Stimulated activated naive CD8-positive, alpha-beta T cell treated with anti-CD3 and anti-CD28 coated beads, Interleukin-15, amount 100 ng/mL, for 72 hours (primary cell): ENCODE data around the gene SPOCD1.

ENCODE experiments used
- ATAC-seq: fragments of 150-1000 bp; cut with Tn5 transposase; 2 replicates; pipeline ENCODE4 v1.10.0; 2021; ENCODE audit warnings: mild to moderate bottlenecking, moderate library complexity
- DNase-seq, 2 donors: peaks; one replicate each; pipeline ENCODE4 v3.0.0; 2021 to 2022
- H3K27ac Mint-ChIP-seq, 2 donors: one replicate each; pipeline ENCODE4 v1.8.0; 2022; ENCODE audit warnings: mild to moderate bottlenecking in 2 of 2, mixed read lengths in 2 of 2, moderate library complexity in 2 of 2
- H3K27me3 Mint-ChIP-seq: one replicate; pipeline ENCODE4 v1.8.0; 2022; ENCODE audit warnings: mixed read lengths
- H3K4me1 Mint-ChIP-seq: one replicate; pipeline ENCODE4 v1.8.0; 2022; ENCODE audit warnings: mild to moderate bottlenecking, mixed read lengths
- H3K4me3 Mint-ChIP-seq, 2 donors: one replicate each; pipeline ENCODE4 v1.8.0; 2022; ENCODE audit warnings: mild to moderate bottlenecking in 2 of 2, mixed read lengths in 2 of 2, moderate library complexity in 1 of 2
- H3K9me3 Mint-ChIP-seq, 2 donors: one replicate each; pipeline ENCODE4 v1.8.0; 2022; ENCODE audit warnings: mixed read lengths in 2 of 2

The SPOCD1 gene

GRCh38 chr1:31778763-31779488, 36.9 kb downstream of the SPOCD1 start:
- ATAC-seq (no peak), DNase-seq (no peak)
- Mint-ChIP-seq H3K9me3 (no peaks in the 10 kb centered on the region), H3K27ac (peak overlapping the region in 1 of 2 donors; percentile 56), H3K4me3 (no peak overlapping the region), H3K27me3 (peaks cover 38% of the 10 kb centered on the region), H3K4me1 (peaks cover 11% of the 10 kb centered on the region)

GRCh38 chr1:31776516-31776915, 39.3 kb downstream of the SPOCD1 start:
- Mint-ChIP-seq H3K4me3 (no peak overlapping the region), H3K4me1 (peaks cover 35% of the 10 kb centered on the region), H3K27me3 (peaks cover 60% of the 10 kb centered on the region), H3K27ac (no peak overlapping the region), H3K9me3 (no peaks in the 10 kb centered on the region)
- DNase-seq (no peak), ATAC-seq (no peak)

GRCh38 chr1:31776032-31776431, 39.8 kb downstream of the SPOCD1 start:
- no peaks in the 10 kb centered on the region for H3K9me3 Mint-ChIP-seq
- H3K4me3 Mint-ChIP-seq = no peak overlapping the region
- H3K27me3 Mint-ChIP-seq = peaks cover 64% of the 10 kb centered on the region
- H3K4me1 Mint-ChIP-seq = peaks cover 40% of the 10 kb centered on the region
- no peak overlapping the region for H3K27ac Mint-ChIP-seq
- no peak for DNase-seq
- no peak for ATAC-seq

GRCh38 chr1:31775210-31775999, 40.4 kb downstream of the SPOCD1 start:
- peaks cover 41% of the 10 kb centered on the region for H3K4me1 Mint-ChIP-seq
- H3K4me3 Mint-ChIP-seq = no peak overlapping the region

GRCh38 chr1:31774495-31774894, 41.3 kb downstream of the SPOCD1 start:
- H3K27ac Mint-ChIP-seq = no peak overlapping the region
- H3K27me3 Mint-ChIP-seq = peaks cover 69% of the 10 kb centered on the region
- H3K4me1 Mint-ChIP-seq = peaks cover 48% of the 10 kb centered on the region
- ATAC-seq (no peak), DNase-seq (no peak)
- H3K4me3 Mint-ChIP-seq = no peak overlapping the region
- H3K9me3 Mint-ChIP-seq = no peaks in the 10 kb centered on the region

More at GRCh38 chr1:31775210-31775999, 40.4 kb downstream of the SPOCD1 start:
- DNase-seq (no peak), ATAC-seq (no peak)
- no peaks in the 10 kb centered on the region for H3K9me3 Mint-ChIP-seq
- peaks cover 69% of the 10 kb centered on the region for H3K27me3 Mint-ChIP-seq
- no peak overlapping the region for H3K27ac Mint-ChIP-seq

GRCh38 chr1:31773861-31774260, 42.0 kb downstream of the SPOCD1 start:
- H3K4me1 Mint-ChIP-seq = peaks cover 55% of the 10 kb centered on the region
- H3K27me3 Mint-ChIP-seq = peaks cover 69% of the 10 kb centered on the region
- H3K9me3 Mint-ChIP-seq = no peaks in the 10 kb centered on the region
- ATAC-seq (no peak), DNase-seq (no peak)
- no peak overlapping the region for H3K4me3 Mint-ChIP-seq
- no peak overlapping the region for H3K27ac Mint-ChIP-seq

- Mint-ChIP-seq H3K4me1 (peaks cover 55% of the 10 kb centered on the region), H3K9me3 (no peaks in the 10 kb centered on the region), H3K4me3 (peak overlapping the region; percentile 78 to 84), H3K27ac (no peak overlapping the region), H3K27me3 (peaks cover 65% of the 10 kb centered on the region)
- DNase-seq (no peak), ATAC-seq (peak; percentile 47)
Observed at GRCh38 chr1:31772669-31773248, 43.1 kb downstream of the SPOCD1 start.

- Mint-ChIP-seq H3K27ac (no peak overlapping the region), H3K4me1 (peaks cover 55% of the 10 kb centered on the region), H3K27me3 (peaks cover 59% of the 10 kb centered on the region), H3K9me3 (no peaks in the 10 kb centered on the region), H3K4me3 (peak overlapping the region; percentile 78 to 84)
- peak; percentile 34 to 39 for DNase-seq
- peak; percentile 81 for ATAC-seq
Observed at GRCh38 chr1:31771891-31772668, 43.7 kb downstream of the SPOCD1 start.

GRCh38 chr1:31769720-31770390, 46.0 kb downstream of the SPOCD1 start:
- Mint-ChIP-seq H3K4me1 (peaks cover 59% of the 10 kb centered on the region), H3K27ac (no peak overlapping the region), H3K27me3 (peaks cover 45% of the 10 kb centered on the region), H3K9me3 (no peaks in the 10 kb centered on the region), H3K4me3 (no peak overlapping the region)
- no peak for DNase-seq
- no peak for ATAC-seq

- Mint-ChIP-seq H3K4me3 (no peak overlapping the region), H3K9me3 (no peaks in the 10 kb centered on the region), H3K27ac (no peak overlapping the region), H3K27me3 (peaks cover 43% of the 10 kb centered on the region), H3K4me1 (peaks cover 60% of the 10 kb centered on the region)
- DNase-seq (no peak), ATAC-seq (no peak)
Observed at GRCh38 chr1:31768939-31769704, 46.7 kb downstream of the SPOCD1 start.

GRCh38 chr1:31768407-31768907, 47.4 kb downstream of the SPOCD1 start:
- no peak overlapping the region for H3K27ac Mint-ChIP-seq

GRCh38 chr1:31767225-31767624, 48.6 kb downstream of the SPOCD1 start:
- Mint-ChIP-seq H3K27ac (no peak overlapping the region), H3K4me3 (no peak overlapping the region), H3K4me1 (peaks cover 55% of the 10 kb centered on the region), H3K27me3 (peaks cover 39% of the 10 kb centered on the region), H3K9me3 (no peaks in the 10 kb centered on the region)
- ATAC-seq (no peak), DNase-seq (no peak)

More at GRCh38 chr1:31768407-31768907, 47.4 kb downstream of the SPOCD1 start:
- Mint-ChIP-seq H3K9me3 (no peaks in the 10 kb centered on the region), H3K4me3 (no peak overlapping the region), H3K4me1 (peaks cover 55% of the 10 kb centered on the region), H3K27me3 (peaks cover 39% of the 10 kb centered on the region)
- DNase-seq (no peak), ATAC-seq (no peak)

GRCh38 chr1:31765516-31765915, 50.3 kb downstream of the SPOCD1 start:
- H3K4me3 Mint-ChIP-seq = no peak overlapping the region

GRCh38 chr1:31765041-31765467, 50.8 kb downstream of the SPOCD1 start:
- DNase-seq = no peak
- Mint-ChIP-seq H3K4me1 (peaks cover 47% of the 10 kb centered on the region), H3K27ac (no peak overlapping the region), H3K4me3 (no peak overlapping the region), H3K9me3 (no peaks in the 10 kb centered on the region), H3K27me3 (peaks cover 43% of the 10 kb centered on the region)
- ATAC-seq = no peak

More at GRCh38 chr1:31765516-31765915, 50.3 kb downstream of the SPOCD1 start:
- Mint-ChIP-seq H3K9me3 (no peaks in the 10 kb centered on the region), H3K27me3 (peaks cover 38% of the 10 kb centered on the region), H3K27ac (no peak overlapping the region), H3K4me1 (peaks cover 48% of the 10 kb centered on the region)
- ATAC-seq (no peak), DNase-seq (no peak)
